Osteocyte (in vitro differentiated cells): Measurements from ENCODE around the gene ITGB5. TPM values are rescaled to one million over a fixed set of nuclear protein-coding genes. Genes with fewer than 3 reads are reported as not detected.

Experiments used
- DNase-seq: peaks from one replicate; pipeline ENCODE4 v3.0.0; 2021; ENCODE audit warnings: mixed read lengths; ENCODE audit not compliant: unreplicated experiment; ENCODE audit errors: extremely low spot score
- H3K27ac Mint-ChIP-seq: one replicate; pipeline ENCODE4 v1.8.0; 2021; ENCODE audit warnings: mild to moderate bottlenecking, mixed read lengths; ENCODE audit not compliant: unreplicated experiment
- H3K27me3 Mint-ChIP-seq: one replicate; pipeline ENCODE4 v1.8.0; 2021; ENCODE audit warnings: mixed read lengths; ENCODE audit not compliant: unreplicated experiment
- H3K36me3 Mint-ChIP-seq: one replicate; pipeline ENCODE4 v1.8.0; 2021; ENCODE audit warnings: mixed read lengths; ENCODE audit not compliant: unreplicated experiment
- H3K4me1 Mint-ChIP-seq: one replicate; pipeline ENCODE4 v1.8.0; 2021; ENCODE audit warnings: mixed read lengths; ENCODE audit not compliant: unreplicated experiment
- H3K4me3 Mint-ChIP-seq: one replicate; pipeline ENCODE4 v1.8.0; 2021; ENCODE audit warnings: mild to moderate bottlenecking, moderate library complexity, mixed read lengths; ENCODE audit not compliant: unreplicated experiment
- H3K9me3 Mint-ChIP-seq: one replicate; pipeline ENCODE4 v1.8.0; 2021; ENCODE audit warnings: mixed read lengths; ENCODE audit not compliant: unreplicated experiment
- total RNA-seq: library from RNA; stranded (reverse); gene quantifications from 2 replicates; pipeline ENCODE4 v1.2.1, GENCODE V29; 2021
- TF ChIP-seq, protein P1 (sequence below): fragments of 200-600 bp; sonication (generic); IDR thresholded peaks from 2 replicates; pipeline ENCODE4 v1.5.0; 2021; ENCODE audit warnings: antibody characterized with exemption, mild to moderate bottlenecking, moderate library complexity

ITGB5 gene
- total RNA-seq, 1 donor from 2014 or later: 419 TPM

DNA sequence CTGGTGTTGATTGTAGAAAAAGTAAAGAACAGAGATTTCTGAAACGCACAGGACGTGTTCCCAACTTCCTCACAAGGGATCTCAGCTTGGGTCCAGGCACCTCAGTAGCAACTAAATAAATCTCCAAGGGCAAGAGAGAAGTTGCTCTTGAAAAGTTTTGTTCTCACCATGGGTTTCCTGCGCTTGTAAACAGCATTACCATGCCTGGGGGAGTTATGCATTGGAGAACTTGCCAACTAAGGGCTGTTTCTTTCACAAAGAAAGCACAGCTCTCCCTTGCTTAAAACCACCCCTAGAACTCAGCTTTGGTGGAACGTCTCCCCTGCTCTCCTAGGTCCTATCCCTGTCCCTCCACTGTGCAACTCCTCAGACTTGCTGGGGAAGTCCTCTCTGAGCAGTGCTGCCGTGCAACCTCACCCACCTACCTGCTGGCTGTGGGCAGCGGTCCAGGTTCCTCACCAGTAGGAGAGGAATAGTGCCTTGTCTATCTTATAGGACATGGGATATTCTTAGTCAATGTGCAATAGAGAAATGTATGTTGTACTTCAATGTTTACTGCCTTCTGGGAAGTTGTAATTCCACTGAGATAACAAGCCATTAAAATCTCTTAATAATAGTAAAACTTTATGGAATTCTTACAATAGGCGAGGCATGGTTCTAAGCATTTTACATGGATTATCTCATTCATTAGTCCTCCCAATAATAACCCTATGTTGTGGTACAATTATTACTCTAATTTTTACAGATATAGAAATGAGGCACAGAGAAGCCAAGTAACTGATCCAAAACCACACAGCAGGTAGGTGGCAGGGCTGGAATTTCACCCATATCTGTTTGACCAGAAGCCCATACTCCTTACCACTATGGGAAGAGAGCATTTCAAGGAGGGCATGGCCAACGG, 105.4 kb downstream of the ITGB5 start:
- no peaks in the 10 kb centered on the region for H3K27me3 Mint-ChIP-seq
- no peak for DNase-seq
- H3K9me3 Mint-ChIP-seq: no peaks in the 10 kb centered on the region
- peaks cover 80% of the 10 kb centered on the region for H3K4me1 Mint-ChIP-seq
- TF ChIP-seq, protein P1, sequence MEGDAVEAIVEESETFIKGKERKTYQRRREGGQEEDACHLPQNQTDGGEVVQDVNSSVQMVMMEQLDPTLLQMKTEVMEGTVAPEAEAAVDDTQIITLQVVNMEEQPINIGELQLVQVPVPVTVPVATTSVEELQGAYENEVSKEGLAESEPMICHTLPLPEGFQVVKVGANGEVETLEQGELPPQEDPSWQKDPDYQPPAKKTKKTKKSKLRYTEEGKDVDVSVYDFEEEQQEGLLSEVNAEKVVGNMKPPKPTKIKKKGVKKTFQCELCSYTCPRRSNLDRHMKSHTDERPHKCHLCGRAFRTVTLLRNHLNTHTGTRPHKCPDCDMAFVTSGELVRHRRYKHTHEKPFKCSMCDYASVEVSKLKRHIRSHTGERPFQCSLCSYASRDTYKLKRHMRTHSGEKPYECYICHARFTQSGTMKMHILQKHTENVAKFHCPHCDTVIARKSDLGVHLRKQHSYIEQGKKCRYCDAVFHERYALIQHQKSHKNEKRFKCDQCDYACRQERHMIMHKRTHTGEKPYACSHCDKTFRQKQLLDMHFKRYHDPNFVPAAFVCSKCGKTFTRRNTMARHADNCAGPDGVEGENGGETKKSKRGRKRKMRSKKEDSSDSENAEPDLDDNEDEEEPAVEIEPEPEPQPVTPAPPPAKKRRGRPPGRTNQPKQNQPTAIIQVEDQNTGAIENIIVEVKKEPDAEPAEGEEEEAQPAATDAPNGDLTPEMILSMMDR: no peak
- no peak overlapping the region for H3K4me3 Mint-ChIP-seq
- peaks cover 23% of the 10 kb centered on the region for H3K36me3 Mint-ChIP-seq
- H3K27ac Mint-ChIP-seq: peak overlapping the region; percentile 99

DNA sequence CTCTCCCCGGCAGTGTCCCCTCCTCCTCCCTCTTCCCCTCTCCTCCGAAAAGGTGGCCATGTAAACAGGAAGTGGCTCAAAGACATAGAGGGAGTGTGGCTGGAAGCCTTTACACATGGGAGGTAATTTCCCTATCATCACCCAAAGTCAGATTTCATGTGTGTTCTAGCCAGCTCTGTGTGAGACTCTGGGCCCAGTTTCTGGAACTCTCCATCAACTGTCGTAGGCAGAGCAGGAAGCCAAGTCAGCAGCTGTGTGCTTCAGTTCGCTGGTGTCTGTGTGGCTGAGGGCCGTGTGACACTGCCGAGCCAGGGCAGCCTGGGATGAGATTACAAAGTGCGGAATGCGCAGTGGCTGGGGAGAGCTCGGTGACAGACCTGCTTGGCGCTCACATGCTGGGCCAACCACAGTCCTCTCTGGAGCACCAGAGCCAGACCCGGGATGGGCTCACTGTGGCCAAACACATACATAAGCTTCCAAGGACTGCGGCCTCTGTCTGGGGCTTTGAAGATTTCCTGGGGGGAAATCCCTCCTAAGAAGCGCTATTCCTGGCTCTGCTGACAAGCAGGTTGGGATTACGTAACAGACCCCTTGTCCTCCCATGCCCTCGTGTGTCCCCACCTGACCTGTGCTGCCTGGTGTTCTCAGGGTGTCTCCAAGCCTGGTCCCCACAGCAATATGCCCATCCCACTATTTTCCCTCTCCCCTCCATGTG, 106.2 kb downstream of the ITGB5 start:
- H3K36me3 Mint-ChIP-seq: peaks cover 25% of the 10 kb centered on the region
- no peak overlapping the region for H3K4me3 Mint-ChIP-seq
- no peak for DNase-seq
- no peaks in the 10 kb centered on the region for H3K27me3 Mint-ChIP-seq
- peaks cover 79% of the 10 kb centered on the region for H3K4me1 Mint-ChIP-seq
- peak overlapping the region; percentile 99 for H3K27ac Mint-ChIP-seq
- TF ChIP-seq, protein P1: no peak
- H3K9me3 Mint-ChIP-seq: no peaks in the 10 kb centered on the region

DNA sequence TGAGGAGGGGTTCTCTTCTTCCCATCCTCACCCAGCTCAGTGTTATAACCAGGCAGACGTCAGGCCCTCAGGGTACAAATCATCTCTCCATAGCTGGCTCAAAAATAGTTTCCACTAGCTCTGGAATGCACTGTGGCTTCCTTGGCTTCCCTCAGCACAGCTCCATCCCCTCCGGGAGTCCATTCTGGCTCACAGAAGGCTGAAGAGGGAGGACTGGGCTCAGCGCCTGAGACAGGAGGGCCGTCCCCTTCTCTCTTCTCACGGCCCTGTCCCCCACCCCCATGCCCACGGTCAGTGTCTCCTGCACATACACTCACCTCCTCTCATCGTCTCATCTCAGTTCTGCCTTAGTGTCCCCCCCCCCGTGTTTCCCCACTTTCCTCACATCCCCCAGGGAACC, 106.8 kb downstream of the ITGB5 start:
- TF ChIP-seq, protein P1: no peak
- Mint-ChIP-seq H3K9me3 (no peaks in the 10 kb centered on the region), H3K27ac (peak overlapping the region; percentile 99), H3K36me3 (peaks cover 22% of the 10 kb centered on the region), H3K4me3 (peak overlapping the region; percentile 61), H3K4me1 (peaks cover 81% of the 10 kb centered on the region), H3K27me3 (no peaks in the 10 kb centered on the region)
- peak; percentile 94 for DNase-seq

DNA sequence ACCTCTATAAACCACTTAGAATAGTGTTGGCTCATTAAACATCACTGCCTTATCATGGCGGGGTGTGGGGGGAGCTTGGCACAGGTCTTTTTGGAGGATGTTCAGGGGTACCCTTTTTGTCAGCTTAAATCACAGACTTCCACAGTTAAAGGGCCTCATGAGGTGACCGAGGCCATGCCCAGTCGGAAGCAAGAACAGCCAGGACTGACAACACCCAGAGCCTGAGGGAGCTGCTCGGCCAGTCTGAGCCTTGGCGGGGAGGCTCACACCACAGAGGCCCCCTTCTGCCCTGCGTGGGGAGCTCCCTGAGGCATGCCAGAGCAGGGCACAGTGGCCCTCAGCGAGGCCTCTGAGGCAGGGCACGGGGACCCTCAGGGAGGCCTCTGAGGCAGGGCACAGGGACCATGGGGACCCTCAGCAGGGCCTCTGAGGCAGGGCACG, 107.4 kb downstream of the ITGB5 start:
- Mint-ChIP-seq H3K27ac (peak overlapping the region; percentile 99), H3K9me3 (no peaks in the 10 kb centered on the region), H3K36me3 (peaks cover 23% of the 10 kb centered on the region), H3K4me1 (peaks cover 84% of the 10 kb centered on the region), H3K4me3 (no peak overlapping the region), H3K27me3 (no peaks in the 10 kb centered on the region)
- no peak for DNase-seq
- TF ChIP-seq, protein P1: no peak

DNA sequence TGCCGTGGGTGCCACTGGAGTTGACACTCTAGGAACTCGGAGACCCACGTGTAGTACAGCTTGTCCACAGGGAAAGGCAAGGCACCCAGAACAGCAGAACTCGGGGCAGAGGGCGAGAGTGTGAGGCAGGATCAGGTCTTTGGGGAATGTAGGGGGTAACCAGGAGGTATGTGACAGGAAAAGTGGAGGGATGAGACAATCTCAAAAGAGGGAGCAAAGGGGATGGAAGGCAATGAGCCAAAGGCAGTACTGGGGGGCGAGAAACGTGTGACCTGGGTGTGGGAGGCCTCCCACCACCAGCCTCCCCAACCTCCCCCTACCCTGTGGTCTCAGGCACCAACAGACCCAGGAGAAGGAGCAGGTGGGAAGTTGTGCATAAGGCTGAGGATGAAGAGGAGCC, 108.0 kb downstream of the ITGB5 start:
- Mint-ChIP-seq H3K36me3 (peaks cover 20% of the 10 kb centered on the region), H3K27me3 (no peaks in the 10 kb centered on the region), H3K9me3 (no peaks in the 10 kb centered on the region), H3K27ac (peak overlapping the region; percentile 99), H3K4me3 (no peak overlapping the region), H3K4me1 (peaks cover 85% of the 10 kb centered on the region)
- DNase-seq: no peak
- TF ChIP-seq, protein P1: no peak
